Spleen (tissue), 13 donors: ENCODE measurements around the gene ARHGAP36. TPM values are rescaled to one million over a fixed set of nuclear protein-coding genes. Genes with fewer than 3 reads are reported as not detected.

Experiments
- DNase-seq: peaks from one replicate; pipeline ENCODE4 v3.0.0-alpha.2; 2020
- H3K27ac ChIP-seq, 8 donors: fragments of 200-600 bp; sonication (generic) in 7 of 8; 1 replicate in 4 of 8; 2 replicates in 4 of 8; pipeline versions ENCODE4 v1.5.0 to v1.8.0; 2016 to 2021; ENCODE audit warnings: inconsistent platforms in 4 of 8, mild to moderate bottlenecking in 4 of 8, moderate library complexity in 1 of 8
- H3K27me3 ChIP-seq, 7 donors: fragments of 200-600 bp; sonication (generic) in 6 of 7; replicated peaks in 1 of 7; 1 replicate in 4 of 7; 2 replicates in 3 of 7; pipeline versions ENCODE4 v1.5.0 to v1.8.0; 2016 to 2021; ENCODE audit warnings: inconsistent platforms in 3 of 7, mild to moderate bottlenecking in 1 of 7
- H3K36me3 ChIP-seq, 6 donors: fragments of 200-600 bp; sonication (generic) in 5 of 6; 1 replicate in 4 of 6; 2 replicates in 2 of 6; pipeline versions ENCODE4 v1.5.0 to v1.8.0; 2016 to 2021; ENCODE audit warnings: inconsistent platforms in 2 of 6
- H3K4me1 ChIP-seq, 6 donors: fragments of 200-600 bp; sonication (generic) in 5 of 6; 1 replicate in 3 of 6; 2 replicates in 3 of 6; pipeline versions ENCODE4 v1.5.0 to v1.8.0; 2016 to 2021; ENCODE audit warnings: inconsistent platforms in 3 of 6
- H3K4me3 ChIP-seq, 8 donors: fragments of 200-600 bp; sonication (generic) in 7 of 8; 1 replicate in 4 of 8; 2 replicates in 4 of 8; pipeline versions ENCODE4 v1.5.0 to v1.8.0; 2016 to 2021; ENCODE audit warnings: inconsistent platforms in 4 of 8, mild to moderate bottlenecking in 4 of 8, moderate library complexity in 2 of 8
- H3K9me3 ChIP-seq, 8 donors: fragments of 200-600 bp; sonication (generic) in 7 of 8; 1 replicate in 4 of 8; 2 replicates in 4 of 8; pipeline versions ENCODE4 v1.5.0 to v1.8.0; 2016 to 2021; ENCODE audit warnings: inconsistent platforms in 4 of 8
- POLR2A ChIP-seq, 3 donors: fragments of 450-650 bp; IDR thresholded peaks; one replicate each; pipeline ENCODE4 v1.5.1; 2017; ENCODE audit warnings: antibody characterized with exemption in 3 of 3, mild to moderate bottlenecking in 1 of 3
- POLR2AphosphoS5 ChIP-seq, 3 donors: sonication (generic); formaldehyde crosslinking; IDR thresholded peaks; one replicate each; pipeline ENCODE4 v1.5.1; 2017; ENCODE audit warnings: antibody characterized with exemption in 3 of 3
- WGBS, 5 donors: extraction: QIAGEN DNeasy Blood & Tissue Kit in 3 of 5; methylation state at CpG; one replicate each; pipeline versions ENCODE4 v1.1.5 to v1.1.7; 2013 to 2018; 5-methylcytosine and 5-hydroxymethylcytosine counted together
- intact Hi-C: fragments of 100-400 bp; cut with DNase I; formaldehyde crosslinking; loops from one replicate; pipeline ENCODE4 v1.15.0; 2023; ENCODE audit warnings: low total_unique reads
- long read RNA-seq, 2 donors: transcript quantifications; one replicate each; lab custom pipeline, GENCODE V29; 2026
- polyA plus RNA-seq, 3 donors: library from polyadenylated mRNA; stranded (reverse); fragments of 200-250 nt; gene quantifications; one replicate each; pipeline ENCODE4 v1.2.1, GENCODE V29; 2013
- total RNA-seq, 7 donors: library from RNA; depleted of rRNA in 3 of 7; stranded (reverse); fragments of >200 nt in 3 of 7; fragmentation: NEBNext Ultra II Directional in 4 of 7; extraction: Animal tissue kit (Norgen Biotek cat#: 25700) in 4 of 7; gene quantifications; one replicate each; pipeline versions ENCODE4 v1.1.0 to v1.2.1, GENCODE V29; 2016 to 2021
- TF ChIP-seq, protein P1 (sequence below), 11 experiments: fragments of 200-600 bp in 7 of 11; fragments of 450-650 bp in 4 of 11; sonication (generic) in 4 of 11; IDR thresholded peaks in 8 of 11; conservative IDR thresholded peaks in 3 of 11; 1 replicate in 7 of 11; 2 replicates in 4 of 11; pipeline versions ENCODE4 v1.4.0 to v1.8.0; 2016 to 2021; ENCODE audit warnings: antibody characterized with exemption in 11 of 11, inconsistent platforms in 4 of 11, mild to moderate bottlenecking in 1 of 11
- donor health status: healthy with polysubstance abuse.
- donor health status: DM: no; HTN: no; CAD: no; lungs with moderate emphysema.
- donor health status: DM: no; HTN: no; CAD: no.
- donor health status: Bipolar disorder and iron deficiency.
- donor health status: healthy.
- donor health status: DM: no; HTN: no; CAD: no.
- donor health status: DM: yes; HTN: yes; CAD: no.

Gene ARHGAP36, protein sequence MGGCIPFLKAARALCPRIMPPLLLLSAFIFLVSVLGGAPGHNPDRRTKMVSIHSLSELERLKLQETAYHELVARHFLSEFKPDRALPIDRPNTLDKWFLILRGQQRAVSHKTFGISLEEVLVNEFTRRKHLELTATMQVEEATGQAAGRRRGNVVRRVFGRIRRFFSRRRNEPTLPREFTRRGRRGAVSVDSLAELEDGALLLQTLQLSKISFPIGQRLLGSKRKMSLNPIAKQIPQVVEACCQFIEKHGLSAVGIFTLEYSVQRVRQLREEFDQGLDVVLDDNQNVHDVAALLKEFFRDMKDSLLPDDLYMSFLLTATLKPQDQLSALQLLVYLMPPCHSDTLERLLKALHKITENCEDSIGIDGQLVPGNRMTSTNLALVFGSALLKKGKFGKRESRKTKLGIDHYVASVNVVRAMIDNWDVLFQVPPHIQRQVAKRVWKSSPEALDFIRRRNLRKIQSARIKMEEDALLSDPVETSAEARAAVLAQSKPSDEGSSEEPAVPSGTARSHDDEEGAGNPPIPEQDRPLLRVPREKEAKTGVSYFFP
- total RNA-seq (not detected), polyA plus RNA-seq (not detected)
- long read RNA-seq, donor 1 = 0 reads
- long read RNA-seq, donor 2 = 0 reads

DNA sequence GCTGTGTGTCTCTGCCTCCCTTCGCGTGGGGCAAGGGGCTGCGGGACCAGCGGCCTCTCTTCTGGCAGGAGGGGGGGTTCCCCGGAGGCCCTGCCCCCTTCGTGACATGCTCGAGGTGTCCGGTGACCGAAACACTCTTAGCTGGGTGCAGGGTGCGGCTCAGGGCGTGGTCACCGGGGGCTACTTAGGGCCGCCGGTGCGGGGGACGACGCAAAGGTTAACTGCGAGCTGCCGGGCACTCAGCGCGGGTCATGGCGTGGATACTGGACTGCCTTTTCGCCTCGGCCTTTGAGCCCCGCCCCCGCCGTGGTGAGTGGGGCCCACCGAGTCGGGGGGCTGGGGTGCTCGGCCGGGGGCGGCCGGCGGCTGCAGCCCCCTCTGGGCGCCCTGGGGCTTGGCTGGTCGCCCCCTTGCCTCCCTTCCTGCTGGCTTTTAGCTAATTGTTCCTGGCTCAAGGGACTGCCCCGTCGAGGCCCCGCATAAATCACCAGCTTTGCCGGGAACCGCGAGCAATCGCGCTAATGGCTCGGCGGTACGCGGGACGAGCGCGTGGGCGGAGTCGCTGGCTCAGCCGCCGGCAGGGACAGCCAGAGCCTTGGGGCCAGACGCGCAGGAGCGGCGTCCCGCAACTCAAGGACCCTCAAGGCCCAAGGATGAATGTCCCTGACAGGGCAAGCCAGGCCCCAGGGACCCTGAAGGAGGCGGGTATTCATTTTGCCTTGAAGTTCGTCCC, at the start of gene ARHGAP36:
Gene ARHGAP36, plus strand, starts transcription at position 211 of the 733 bp plus-strand sequence. CDS start 23,320 bp downstream, outside the sequence.
- H3K9me3 ChIP-seq = no peaks in the 10 kb centered on the region
- 0 to 31% (median 6%) methylated on average over 6 to 62 of the region's 62 CpGs for WGBS, 5 donors
- no peak within 1 kb of the TSS for H3K27ac ChIP-seq
- peak within 1 kb of the TSS in 1 of 8 donors; percentile 22 for H3K4me3 ChIP-seq
- H3K4me1 ChIP-seq = no peaks in the 10 kb centered on the region
- no peak for DNase-seq
- H3K36me3 ChIP-seq = no peaks in the 10 kb centered on the region
- H3K27me3 ChIP-seq = peaks cover 0 to 56% (median 20%) of the 10 kb centered on the region in 7 donors
- intact Hi-C loops = no loop called here
- no peak for TF ChIP-seq POLR2A (IDR thresholded peaks at IDR 0.05)
- TF ChIP-seq, protein P1, sequence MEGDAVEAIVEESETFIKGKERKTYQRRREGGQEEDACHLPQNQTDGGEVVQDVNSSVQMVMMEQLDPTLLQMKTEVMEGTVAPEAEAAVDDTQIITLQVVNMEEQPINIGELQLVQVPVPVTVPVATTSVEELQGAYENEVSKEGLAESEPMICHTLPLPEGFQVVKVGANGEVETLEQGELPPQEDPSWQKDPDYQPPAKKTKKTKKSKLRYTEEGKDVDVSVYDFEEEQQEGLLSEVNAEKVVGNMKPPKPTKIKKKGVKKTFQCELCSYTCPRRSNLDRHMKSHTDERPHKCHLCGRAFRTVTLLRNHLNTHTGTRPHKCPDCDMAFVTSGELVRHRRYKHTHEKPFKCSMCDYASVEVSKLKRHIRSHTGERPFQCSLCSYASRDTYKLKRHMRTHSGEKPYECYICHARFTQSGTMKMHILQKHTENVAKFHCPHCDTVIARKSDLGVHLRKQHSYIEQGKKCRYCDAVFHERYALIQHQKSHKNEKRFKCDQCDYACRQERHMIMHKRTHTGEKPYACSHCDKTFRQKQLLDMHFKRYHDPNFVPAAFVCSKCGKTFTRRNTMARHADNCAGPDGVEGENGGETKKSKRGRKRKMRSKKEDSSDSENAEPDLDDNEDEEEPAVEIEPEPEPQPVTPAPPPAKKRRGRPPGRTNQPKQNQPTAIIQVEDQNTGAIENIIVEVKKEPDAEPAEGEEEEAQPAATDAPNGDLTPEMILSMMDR (IDR thresholded peaks at IDR 0.05 in 8 of 11, conservative IDR thresholded peaks at IDR 0.05 in 3 of 11) = no peak
- no peak for TF ChIP-seq POLR2AphosphoS5 (IDR thresholded peaks at IDR 0.05)

DNA sequence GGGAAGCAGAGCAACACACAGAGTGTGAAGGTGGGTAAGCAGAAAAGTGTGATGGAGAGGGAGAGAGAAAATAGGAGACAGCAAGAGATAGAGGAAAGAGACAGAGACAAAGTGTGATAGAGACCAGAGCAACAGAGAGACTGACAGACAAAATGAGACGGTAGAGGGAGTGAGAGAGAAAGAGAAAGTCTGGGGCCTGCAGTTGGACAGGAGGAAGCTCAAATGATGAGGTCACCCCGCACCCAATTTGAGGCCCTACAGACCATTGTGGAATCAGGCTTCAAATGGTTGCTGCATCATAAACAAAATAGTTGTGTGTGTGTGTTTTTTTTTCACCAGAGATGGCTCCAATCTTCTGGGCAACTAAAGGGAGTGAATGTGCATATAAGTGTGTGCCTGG, 48.0 kb upstream of the ARHGAP36 start:
- no peak overlapping the region for H3K4me3 ChIP-seq
- no peaks in the 10 kb centered on the region for H3K4me1 ChIP-seq

DNA sequence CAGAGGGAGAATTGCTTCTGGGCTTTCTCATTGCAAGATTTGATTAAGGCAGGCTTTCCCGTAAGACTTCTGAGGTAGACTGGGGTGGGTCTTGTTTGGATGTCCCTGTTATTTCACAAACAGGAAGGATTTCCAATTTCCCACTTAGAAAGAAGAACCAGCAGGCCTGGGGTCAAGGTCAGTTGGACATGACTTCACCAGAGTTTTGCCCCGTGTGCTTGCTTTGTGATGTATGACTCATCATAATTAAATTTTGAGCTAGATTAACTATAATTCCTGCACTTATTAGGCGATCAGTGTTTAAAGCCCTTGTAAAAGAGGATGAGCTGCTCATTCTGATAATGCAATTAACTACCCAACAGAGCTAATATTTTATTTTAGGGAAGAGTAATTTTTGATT, 32.8 kb upstream of the ARHGAP36 start:
- WGBS, 5 donors = 55 to 74% (median 65%) methylated on average over 3 of the region's 3 CpGs
- DNase-seq = no peak
- Histone ChIP-seq H3K9me3 (peaks cover 0 to 6% (median 0%) of the 10 kb centered on the region in 8 donors), H3K4me3 (no peak overlapping the region), H3K27me3 (peaks cover 0 to 31% (median 0%) of the 10 kb centered on the region in 7 donors), H3K36me3 (no peaks in the 10 kb centered on the region), H3K4me1 (no peaks in the 10 kb centered on the region), H3K27ac (no peak overlapping the region)
- no peak for TF ChIP-seq POLR2AphosphoS5 (IDR thresholded peaks at IDR 0.05)
- TF ChIP-seq, protein P1 (IDR thresholded peaks at IDR 0.05 in 8 of 11, conservative IDR thresholded peaks at IDR 0.05 in 3 of 11) = no peak
- TF ChIP-seq POLR2A (IDR thresholded peaks at IDR 0.05) = no peak
- intact Hi-C loops = no loop called here

More for the DNA sequence above, 48.0 kb upstream of the ARHGAP36 start:
- intact Hi-C loops = no loop called here
- no peak overlapping the region for H3K27ac ChIP-seq
- WGBS, 5 donors = 53 to 72% (median 63%) methylated on average over 2 of the region's 2 CpGs
- no peaks in the 10 kb centered on the region for H3K9me3 ChIP-seq
- peaks cover 0 to 9% (median 0%) of the 10 kb centered on the region in 7 donors for H3K27me3 ChIP-seq
- DNase-seq = no peak
- no peak for TF ChIP-seq POLR2A (IDR thresholded peaks at IDR 0.05)
- TF ChIP-seq POLR2AphosphoS5 (IDR thresholded peaks at IDR 0.05) = no peak
- TF ChIP-seq, protein P1 (IDR thresholded peaks at IDR 0.05 in 8 of 11, conservative IDR thresholded peaks at IDR 0.05 in 3 of 11) = no peak
- H3K36me3 ChIP-seq = no peaks in the 10 kb centered on the region
